Hippocampal formation (tissue), 2 donors: ENCODE data around the gene PRDM16.
A peak's percentile ranks its signal among the peaks of the same experiment; 100 is the strongest.

Source experiments
- DNase-seq, 2 donors: peaks; one replicate each; lab custom pipeline; 2025; lab: John Stamatoyannopoulos, UW

PRDM16 gene

GRCh38 chr1:3069491-3070308 is 697 bp downstream of the PRDM16 start:
- DNase-seq: peak in 1 of 2 donors; percentile 40

GRCh38 chr1:3070309-3070643 is 1.3 kb downstream of the PRDM16 start:
- no peak for DNase-seq

- DNase-seq: no peak
Measured at GRCh38 chr1:3070644-3071564, 1.9 kb downstream of the PRDM16 start.

GRCh38 chr1:3071565-3072390 is 2.8 kb downstream of the PRDM16 start:
- no peak for DNase-seq

- DNase-seq: no peak
Measured at GRCh38 chr1:3072391-3073185, 3.6 kb downstream of the PRDM16 start.

- DNase-seq: no peak
Measured at GRCh38 chr1:3073186-3073488, 4.1 kb downstream of the PRDM16 start.

- DNase-seq: no peak
Measured at GRCh38 chr1:3073489-3074296, 4.7 kb downstream of the PRDM16 start.

- DNase-seq: no peak
Measured at GRCh38 chr1:3074297-3074741, 5.3 kb downstream of the PRDM16 start.

- DNase-seq: no peak
Measured at GRCh38 chr1:3074800-3075199, 5.8 kb downstream of the PRDM16 start.

- DNase-seq: no peak
Measured at GRCh38 chr1:3075666-3076362, 6.8 kb downstream of the PRDM16 start.

GRCh38 chr1:3076363-3076740 is 7.3 kb downstream of the PRDM16 start:
- no peak for DNase-seq

- no peak for DNase-seq
Measured at GRCh38 chr1:3077081-3077480, 8.1 kb downstream of the PRDM16 start.

GRCh38 chr1:3077561-3077960 is 8.6 kb downstream of the PRDM16 start:
- DNase-seq: no peak

GRCh38 chr1:3078430-3078861 is 9.4 kb downstream of the PRDM16 start:
- DNase-seq: peak in 1 of 2 donors; percentile 19

GRCh38 chr1:3078871-3079270 is 9.9 kb downstream of the PRDM16 start:
- DNase-seq: no peak

- DNase-seq: no peak
Measured at GRCh38 chr1:3079381-3080052, 10.5 kb downstream of the PRDM16 start.

GRCh38 chr1:3080053-3080955 is 11.3 kb downstream of the PRDM16 start:
- DNase-seq: no peak

- DNase-seq: no peak
Measured at GRCh38 chr1:3081171-3081683, 12.2 kb downstream of the PRDM16 start.
